Measurements from ENCODE around the gene DSCAM.

The DSCAM gene

GRCh38 chr21:40016667-40017066 is 830.3 kb downstream of the DSCAM start:
- no peak for DNase-seq

GRCh38 chr21:40016234-40016633 is 830.7 kb downstream of the DSCAM start:
- DNase-seq = no peak

- no peak for DNase-seq
These were observed 831.1 kb downstream of the DSCAM start for GRCh38 chr21:40015818-40016217.

- no peak for DNase-seq
These were observed 832.6 kb downstream of the DSCAM start for GRCh38 chr21:40014394-40014793.

GRCh38 chr21:40013001-40013735 is 833.8 kb downstream of the DSCAM start:
- no peak for DNase-seq

- DNase-seq = no peak
These were observed 835.6 kb downstream of the DSCAM start for GRCh38 chr21:40011371-40011770.

GRCh38 chr21:40002978-40003377 is 844.0 kb downstream of the DSCAM start:
- no peak for DNase-seq

- DNase-seq = no peak
These were observed 862.5 kb downstream of the DSCAM start for GRCh38 chr21:39984286-39984991.

- DNase-seq = no peak
These were observed 866.6 kb downstream of the DSCAM start for GRCh38 chr21:39980241-39980820.

GRCh38 chr21:39979321-39979720 is 867.6 kb downstream of the DSCAM start:
- no peak for DNase-seq

GRCh38 chr21:39976800-39977199 is 870.2 kb downstream of the DSCAM start:
- DNase-seq = peak in 5 of 56 donors; percentile 0 to 20 (median 9)

- no peak for DNase-seq
These were observed 873.8 kb downstream of the DSCAM start for GRCh38 chr21:39972976-39973770.

GRCh38 chr21:39972471-39972870 is 874.5 kb downstream of the DSCAM start:
- no peak for DNase-seq

- DNase-seq = no peak
These were observed 875.0 kb downstream of the DSCAM start for GRCh38 chr21:39971956-39972355.

GRCh38 chr21:39969691-39970364 is 877.1 kb downstream of the DSCAM start:
- no peak for DNase-seq

- no peak for DNase-seq
These were observed 878.9 kb downstream of the DSCAM start for GRCh38 chr21:39968010-39968409.

GRCh38 chr21:39966786-39967185 is 880.2 kb downstream of the DSCAM start:
- no peak for DNase-seq

GRCh38 chr21:39965026-39965425 is 881.9 kb downstream of the DSCAM start:
- DNase-seq = no peak

GRCh38 chr21:39961251-39961650 is 885.7 kb downstream of the DSCAM start:
- no peak for DNase-seq
